K562 (cell line): ENCODE results near the gene TBXA2R. TPM values are rescaled to one million over a fixed set of nuclear protein-coding genes. Genes with fewer than 3 reads are reported as not detected.

Source experiments
- ATAC-seq: fragments of 200-7000 bp; cut with Tn5 transposase; 3 replicates; pipeline ENCODE4 v1.9.1; 2020; ENCODE audit warnings: moderate library complexity
- BruUV-seq: library from RNA; stranded (reverse); fragments of 400-500 nt; replicated peaks from 2 replicates; lab custom pipeline; 2021; lab: Mats Ljungman, UMichigan
- CTCF ChIA-PET: fragments of 300-600 bp; formaldehyde crosslinking; extraction: SDS; loops from one replicate; lab custom pipeline; 2021; ENCODE audit warnings: low intra/inter-chr PET ratio; lab: Yijun Ruan, JAX
- POLR2A ChIA-PET: fragments of 300-600, 350-650 bp; sonication (Branson Sonifier 250); formaldehyde crosslinking; extraction: SDS; loops from one replicate; lab custom pipeline; 2021; ENCODE audit warnings: antibody characterized with exemption, inconsistent platforms; lab: Yijun Ruan, JAX
- DNase-seq, 4 experiments: peaks; one replicate each; pipeline versions ENCODE4 v3.0.0 to v3.0.0-alpha.2; 2011 to 2018; ENCODE audit warnings: low spot score in 3 of 4, mixed read lengths in 3 of 4; ENCODE audit errors: extremely low read depth in 1 of 4
- FAIRE-seq: peaks from 2 replicates; lab custom pipeline; 2011; peaks lifted over from hg19 to GRCh38; lab: Jason Lieb, UNC
- H2AFZ ChIP-seq: 2 replicates; pipeline ENCODE4 v1.6.0; 2011; ENCODE audit warnings: low read depth, low read length, control low read depth, inconsistent platforms
- H3K27ac ChIP-seq: fragments of 200-600 bp; 3 replicates; pipeline ENCODE4 v1.8.0; 2011; ENCODE audit warnings: low read depth, mild to moderate bottlenecking, control low read depth, inconsistent platforms, low read length, moderate library complexity, mixed read lengths; ENCODE audit errors: extremely low read depth
- H3K27me3 ChIP-seq, 2 experiments: fragments of 300-600 bp in 1 of 2; 2 replicates in 1 of 2; 3 replicates in 1 of 2; pipeline versions ENCODE4 v1.6.0 to v1.8.0; 2011; ENCODE audit warnings: inconsistent platforms in 2 of 2, low read length in 2 of 2, mild to moderate bottlenecking in 1 of 2, mixed read lengths in 1 of 2, moderate library complexity in 1 of 2; ENCODE audit not compliant: control insufficient read depth in 2 of 2, insufficient read depth in 2 of 2
- H3K36me3 ChIP-seq: fragments of 300-600 bp; 3 replicates; pipeline ENCODE4 v1.8.0; 2011; ENCODE audit warnings: mild to moderate bottlenecking, low read length, inconsistent platforms; ENCODE audit not compliant: control insufficient read depth, insufficient read depth
- H3K4me1 ChIP-seq, 2 experiments: fragments of 200-600 bp in 1 of 2; replicated peaks in 1 of 2; 2 replicates in 1 of 2; 3 replicates in 1 of 2; pipeline versions ENCODE4 v1.5.1 to v1.8.0; 2011; ENCODE audit warnings: inconsistent platforms in 2 of 2, low read length in 2 of 2, mild to moderate bottlenecking in 1 of 2, mixed read lengths in 1 of 2, moderate library complexity in 1 of 2; ENCODE audit not compliant: control insufficient read depth in 2 of 2, insufficient read depth in 2 of 2
- H3K4me2 ChIP-seq: 2 replicates; pipeline ENCODE4 v1.6.1; 2011; ENCODE audit warnings: low read length, control low read depth, inconsistent platforms, mixed read lengths; ENCODE audit not compliant: insufficient read depth
- H3K4me3 ChIP-seq: fragments of 200-600 bp; sonication (generic), shearing (Covaris generic); 2 replicates; pipeline ENCODE4 v1.5.1; 2016; ENCODE audit warnings: control low read depth, inconsistent platforms
- H3K79me2 ChIP-seq: fragments of 200-600 bp; 3 replicates; pipeline ENCODE4 v1.8.0; 2011; ENCODE audit warnings: low read length, inconsistent platforms; ENCODE audit not compliant: control insufficient read depth, insufficient read depth
- H3K9ac ChIP-seq, 2 experiments: 2 replicates each; pipeline versions ENCODE4 v1.6.0 to v1.6.1; 2011; ENCODE audit warnings: low read depth in 2 of 2, low read length in 2 of 2, control low read depth in 1 of 2, inconsistent platforms in 1 of 2, mild to moderate bottlenecking in 1 of 2, mixed read lengths in 1 of 2; ENCODE audit not compliant: insufficient read depth in 1 of 2
- H3K9me1 ChIP-seq: one replicate; pipeline ENCODE4 v1.6.0; 2011; ENCODE audit warnings: inconsistent platforms, mild to moderate bottlenecking, low read length, moderate library complexity; ENCODE audit not compliant: control insufficient read depth, insufficient read depth
- H3K9me3 ChIP-seq: replicated peaks from 2 replicates; pipeline ENCODE4 v1.5.1; 2011; ENCODE audit warnings: low read depth, low read length, inconsistent platforms; ENCODE audit not compliant: control insufficient read depth, insufficient read depth
- H4K20me1 ChIP-seq: replicated peaks from 2 replicates; pipeline ENCODE4 v1.6.1; 2011; ENCODE audit warnings: low read length, inconsistent platforms, mixed read lengths; ENCODE audit not compliant: control insufficient read depth, insufficient read depth
- AFF1 ChIP-seq, 2 experiments: fragments of 450-650 bp; IDR thresholded peaks; 2 replicates each; pipeline ENCODE4 v1.6.1; 2018; ENCODE audit warnings: mild to moderate bottlenecking in 2 of 2, low read depth in 1 of 2; ENCODE audit not compliant: partially characterized antibody in 2 of 2
- BMI1 ChIP-seq: fragments of 150-350 bp; IDR thresholded peaks from 2 replicates; pipeline ENCODE4 v1.6.1; 2014; ENCODE audit warnings: low read length
- EHMT2 ChIP-seq: fragments of 450-650 bp; IDR thresholded peaks from 2 replicates; pipeline ENCODE4 v1.6.1; 2018; ENCODE audit warnings: antibody characterized with exemption
- ELF4 ChIP-seq: fragments of 450-650 bp; formaldehyde crosslinking; IDR thresholded peaks from 2 replicates; pipeline ENCODE4 v1.4.0; 2022; ENCODE audit warnings: missing genetic modification characterization
- MEF2A ChIP-seq: IDR thresholded peaks from 2 replicates; pipeline ENCODE4 v1.6.1; 2011; ENCODE audit warnings: low read depth, mild to moderate bottlenecking, low read length, moderate library complexity; ENCODE audit not compliant: control insufficient read depth
- ZKSCAN3 ChIP-seq: fragments of 250-450 bp; sonication (Bioruptor Pico); IDR thresholded peaks from 2 replicates; pipeline ENCODE4 v1.4.0; 2020
- ZNF277 ChIP-seq: fragments of 250-450 bp; sonication (Bioruptor Pico); IDR thresholded peaks from 2 replicates; pipeline ENCODE4 v1.8.0; 2022; ENCODE audit warnings: inconsistent platforms, mild to moderate bottlenecking, moderate library complexity, borderline replicate concordance
- WGBS: fragments of 100-300 bp; shearing (Covaris generic); methylation state at CpG from one replicate; pipeline ENCODE4 v1.1.6; 2016; ENCODE audit warnings: low coverage, mixed read lengths; ENCODE audit not compliant: insufficient coverage; ENCODE audit errors: missing lambda C conversion rate; 5-methylcytosine and 5-hydroxymethylcytosine counted together
- in situ Hi-C: fragments of 300-500 bp; cut with MboI; formaldehyde crosslinking; loops from 4 replicates; pipeline ENCODE4 v1.15.0; 2018; ENCODE audit warnings: inconsistent platforms, mixed read lengths
- intact Hi-C: fragments of 100-400 bp; cut with micrococcal nuclease; formaldehyde crosslinking; loops from 2 replicates; pipeline ENCODE4 v1.14.2; 2022
- polyA plus RNA-seq, 8 experiments: library from polyadenylated mRNA; depleted of rRNA in 4 of 8; stranded (reverse) in 5 of 8; unstranded in 3 of 8; fragments of >200 nt; fragmentation: Nextera tagmentation in 2 of 8; fragmentation: Illumina TruSeq in 1 of 8; extraction: Ambion mirVana in 2 of 8; extraction: Trizol in 1 of 8; gene quantifications; 2 replicates each; pipeline versions ENCODE4 v1.2.1 to v1.2.3, GENCODE V29; 2011 to 2014; ENCODE audit warnings: inconsistent platforms in 1 of 8, missing spikeins in 1 of 8
- total RNA-seq, 7 experiments: library from RNA; depleted of rRNA in 6 of 7; stranded (reverse); fragments of >200 nt in 6 of 7; fragmentation: Illumina TruSeq in 2 of 7; extraction: Trizol in 2 of 7; gene quantifications; 2 replicates each; pipeline versions ENCODE4 v1.2.1 to v1.2.3, GENCODE V29; 2011 to 2021; ENCODE audit warnings: low replicate concordance in 1 of 7
- TF ChIP-seq, protein P1 (sequence below): fragments of 250-450 bp; sonication (Bioruptor Pico); IDR thresholded peaks from 2 replicates; pipeline ENCODE4 v1.5.0; 2021; ENCODE audit warnings: mild to moderate bottlenecking, moderate library complexity
- TF ChIP-seq, protein P2 (sequence below), 3 experiments: fragments of 200-800 bp in 1 of 3; sonication (Bioruptor generic) in 1 of 3; sonication (generic) in 1 of 3; formaldehyde crosslinking in 1 of 3; IDR thresholded peaks; 2 replicates each; pipeline versions ENCODE4 v1.6.1 to v1.8.0; 2016 to 2022; ENCODE audit warnings: mild to moderate bottlenecking in 2 of 3, missing compliant biosample characterization in 2 of 3, missing genetic modification characterization in 2 of 3, missing genetic modification reagents in 1 of 3

Gene TBXA2R
- total and polyA plus RNA-seq, 9 of the 15 experiments (the other 6 are each of a cell fraction or from before 2014, with no cell fraction given): 1.5 to 24.0 (median 2.8) TPM

DNA sequence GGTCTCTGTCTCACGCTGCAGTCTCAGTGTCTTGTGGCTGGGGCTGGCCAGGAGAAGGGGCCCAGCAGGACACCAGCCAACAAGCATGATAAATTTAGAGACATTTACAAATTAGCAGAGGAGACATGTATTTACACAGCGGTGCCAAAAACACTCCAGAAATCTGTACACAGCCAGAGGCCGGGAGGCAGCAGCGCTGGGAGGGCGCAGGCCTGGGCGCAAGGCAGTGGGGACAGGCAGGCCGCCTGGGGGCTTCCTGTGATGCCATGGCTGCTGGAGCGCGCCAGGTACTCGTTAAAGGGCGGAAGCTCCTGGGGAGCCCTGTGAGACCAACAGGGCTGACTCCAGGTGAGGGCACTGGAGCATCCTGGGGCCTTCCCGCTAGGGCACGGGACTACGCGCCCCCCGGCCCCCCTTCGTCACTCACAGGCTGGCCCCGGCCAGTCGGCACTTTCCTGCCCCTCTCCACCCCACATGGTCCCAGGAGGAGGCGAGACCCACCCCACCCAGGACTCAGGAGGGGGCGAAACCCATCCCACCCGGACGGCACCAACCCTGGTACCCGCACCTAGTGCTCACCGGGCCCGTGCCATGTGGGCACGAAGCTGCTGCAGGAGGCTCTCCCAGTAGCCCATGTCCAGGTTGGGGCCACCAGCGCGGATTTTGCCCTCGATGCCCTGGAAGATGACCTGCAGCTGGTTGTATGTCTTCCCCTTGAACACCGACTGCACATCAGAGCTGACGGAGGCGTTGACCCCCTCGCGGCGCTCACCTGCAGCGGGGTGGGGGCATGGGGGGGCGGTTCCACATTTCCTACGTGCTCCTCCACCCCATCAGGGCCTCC is 7.4 kb upstream of the TBXA2R start:
- BruUV-seq: no TSS peak
- no peaks in the 10 kb centered on the region; the same call in 1 of the 2 replicates for H3K9me3 ChIP-seq
- in situ Hi-C loops: no loop called here
- CTCF ChIA-PET: no interaction called here
- no peak overlapping the region for H3K4me2 ChIP-seq
- ATAC-seq: no peak
- peak overlapping the region in 1 of 2 experiments; percentile 70; a peak in 2 of 4 replicates for H3K9ac ChIP-seq
- DNase-seq: no peak
- H3K27ac ChIP-seq: peak overlapping the region; percentile 72; the same call in 1 of the 3 replicates
- H3K27me3 ChIP-seq: no peaks in the 10 kb centered on the region
- no peak overlapping the region for H3K4me3 ChIP-seq
- no peaks in the 10 kb centered on the region for H4K20me1 ChIP-seq
- H3K79me2 ChIP-seq: peaks cover 6% of the 10 kb centered on the region; the same call in 2 of the 3 replicates
- POLR2A ChIA-PET: interaction anchor here (0.6 kb wide), 1 partner anchor 28 kb away, joined by 4 read pairs; no protein-coding TSS in a partner anchor
- peaks cover 17 to 89% of the 10 kb centered on the region in 2 experiments for H3K4me1 ChIP-seq
- no peak overlapping the region for H2AFZ ChIP-seq
- no peaks in the 10 kb centered on the region for H3K9me1 ChIP-seq
- 92% methylated on average over 13 of the region's 39 CpGs for WGBS
- FAIRE-seq: no peak
- peaks cover 79% of the 10 kb centered on the region for H3K36me3 ChIP-seq
- intact Hi-C loops: no loop called here
- no peak for TF ChIP-seq BMI1
- TF ChIP-seq, protein P1, sequence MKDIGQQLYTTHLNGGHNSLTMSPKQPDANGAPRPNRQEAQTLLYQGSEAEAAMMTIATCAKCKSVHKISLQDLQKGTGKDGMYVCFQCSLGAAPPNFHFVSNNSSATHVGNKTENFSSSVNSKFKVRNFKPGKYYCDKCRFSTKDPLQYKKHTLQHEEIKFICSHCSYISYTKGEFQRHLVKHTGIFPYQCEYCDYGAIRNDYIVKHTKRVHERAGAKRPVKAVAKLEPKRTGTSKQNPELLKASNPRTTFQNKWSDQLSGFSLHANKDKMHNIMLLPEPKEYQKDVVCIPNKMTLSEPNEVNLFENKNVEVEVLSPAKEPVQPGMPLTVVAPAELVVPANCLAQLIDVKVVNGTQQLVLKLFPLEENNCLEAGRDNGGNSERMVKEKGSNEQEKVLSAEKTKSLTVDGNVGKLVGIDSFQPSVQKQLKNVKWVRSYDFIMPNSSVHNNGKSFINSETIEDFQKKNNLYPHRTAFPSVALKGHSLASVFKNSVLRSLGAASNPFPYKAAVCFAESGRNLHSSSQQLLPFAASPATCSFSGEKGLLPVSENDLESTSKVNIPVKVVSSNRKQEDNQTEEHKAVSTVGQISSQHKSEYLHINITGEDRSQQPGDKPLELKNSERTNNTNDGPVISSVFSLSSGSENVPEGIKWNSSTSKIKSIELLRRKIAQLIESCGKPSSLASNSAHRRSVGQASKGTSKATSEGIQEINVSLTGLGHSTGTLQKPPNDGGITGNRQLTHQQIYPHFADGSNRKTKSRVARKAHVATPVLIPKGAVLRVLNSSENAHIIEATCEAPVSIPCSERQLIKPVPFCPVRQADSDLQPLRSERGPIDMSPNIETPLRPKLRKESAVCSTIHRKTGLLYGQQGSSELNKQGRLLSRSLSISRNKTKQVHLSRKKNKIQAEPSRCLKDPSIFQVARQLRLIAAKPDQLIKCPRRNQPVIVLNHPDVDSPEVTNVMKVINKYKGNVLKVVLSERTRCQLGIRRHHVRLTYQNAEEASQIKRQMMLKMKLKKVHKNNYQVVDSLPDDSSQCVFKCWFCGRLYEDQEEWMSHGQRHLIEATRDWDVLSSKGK: no peak
- TF ChIP-seq ZKSCAN3 (CRISPR knock-in tag): no peak
- no peak for TF ChIP-seq ELF4 (CRISPR knock-in tag)
- no peak for TF ChIP-seq EHMT2
- TF ChIP-seq ZNF277: no peak
- TF ChIP-seq AFF1 (IDR thresholded peaks at IDR 0.05; ENCODE audit: low read depth in 1 of 2, partially characterized antibody in 2 of 2): no peak
- TF ChIP-seq, protein P2, sequence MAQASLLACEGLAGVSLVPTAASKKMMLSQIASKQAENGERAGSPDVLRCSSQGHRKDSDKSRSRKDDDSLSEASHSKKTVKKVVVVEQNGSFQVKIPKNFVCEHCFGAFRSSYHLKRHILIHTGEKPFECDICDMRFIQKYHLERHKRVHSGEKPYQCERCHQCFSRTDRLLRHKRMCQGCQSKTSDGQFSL (CRISPR knock-in tag; IDR thresholded peaks at IDR 0.05): 0 out of 2 replicates have a peak, but pooled peaks have one; percentile 39
- TF ChIP-seq, protein P2 (tag; IDR thresholded peaks at IDR 0.05): no peak
- TF ChIP-seq MEF2A: no peak
